Suprapubic skin (tissue), 4 donors: ENCODE measurements around the gene ARHGAP42.

Experiments used
- EP300 ChIP-seq: sonication (generic); formaldehyde crosslinking; IDR thresholded peaks from one replicate; pipeline ENCODE4 v1.6.1; 2017; ENCODE audit warnings: antibody characterized with exemption
- POLR2A ChIP-seq, 2 donors: fragments of 450-650 bp; IDR thresholded peaks; one replicate each; pipeline ENCODE4 v1.6.1; 2017; ENCODE audit warnings: antibody characterized with exemption in 2 of 2, mild to moderate bottlenecking in 2 of 2, moderate library complexity in 2 of 2
- POLR2AphosphoS5 ChIP-seq, 3 donors: sonication (generic); formaldehyde crosslinking; IDR thresholded peaks; one replicate each; pipeline ENCODE4 v1.6.1; 2017; ENCODE audit warnings: antibody characterized with exemption in 3 of 3
- TF ChIP-seq, protein P1 (sequence below), 2 donors: fragments of 200-600 bp in 1 of 2; fragments of 450-650 bp in 1 of 2; sonication (generic) in 1 of 2; IDR thresholded peaks; one replicate each; pipeline ENCODE4 v1.5.1; 2016 to 2019; ENCODE audit warnings: antibody characterized with exemption in 2 of 2, mild to moderate bottlenecking in 1 of 2, moderate library complexity in 1 of 2

- TF ChIP-seq POLR2A (IDR thresholded peaks at IDR 0.05), result no peak
- TF ChIP-seq, protein P1, sequence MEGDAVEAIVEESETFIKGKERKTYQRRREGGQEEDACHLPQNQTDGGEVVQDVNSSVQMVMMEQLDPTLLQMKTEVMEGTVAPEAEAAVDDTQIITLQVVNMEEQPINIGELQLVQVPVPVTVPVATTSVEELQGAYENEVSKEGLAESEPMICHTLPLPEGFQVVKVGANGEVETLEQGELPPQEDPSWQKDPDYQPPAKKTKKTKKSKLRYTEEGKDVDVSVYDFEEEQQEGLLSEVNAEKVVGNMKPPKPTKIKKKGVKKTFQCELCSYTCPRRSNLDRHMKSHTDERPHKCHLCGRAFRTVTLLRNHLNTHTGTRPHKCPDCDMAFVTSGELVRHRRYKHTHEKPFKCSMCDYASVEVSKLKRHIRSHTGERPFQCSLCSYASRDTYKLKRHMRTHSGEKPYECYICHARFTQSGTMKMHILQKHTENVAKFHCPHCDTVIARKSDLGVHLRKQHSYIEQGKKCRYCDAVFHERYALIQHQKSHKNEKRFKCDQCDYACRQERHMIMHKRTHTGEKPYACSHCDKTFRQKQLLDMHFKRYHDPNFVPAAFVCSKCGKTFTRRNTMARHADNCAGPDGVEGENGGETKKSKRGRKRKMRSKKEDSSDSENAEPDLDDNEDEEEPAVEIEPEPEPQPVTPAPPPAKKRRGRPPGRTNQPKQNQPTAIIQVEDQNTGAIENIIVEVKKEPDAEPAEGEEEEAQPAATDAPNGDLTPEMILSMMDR (IDR thresholded peaks at IDR 0.05), result no peak
- no peak for TF ChIP-seq EP300
- no peak for TF ChIP-seq POLR2AphosphoS5 (IDR thresholded peaks at IDR 0.05)
Measured at GRCh38 chr11:100790073-100790472, 103.0 kb downstream of the ARHGAP42 start.
